22Rv1 (cell line): ENCODE data around the gene TLE3.

Experiments
- H3K27ac ChIP-seq: fragments of 450-650 bp; 2 replicates; pipeline ENCODE4 v1.5.1; 2017
- CTCF ChIP-seq: fragments of 450-650 bp; IDR thresholded peaks from 2 replicates; pipeline ENCODE4 v1.5.1; 2017; ENCODE audit warnings: mild to moderate bottlenecking
- ZFX ChIP-seq: fragments of 450-650 bp; IDR thresholded peaks from 2 replicates; pipeline ENCODE4 v1.6.1; 2017; ENCODE audit warnings: antibody characterized with exemption, borderline replicate concordance

The TLE3 gene

GRCh38 chr15:70132571-70132970, 34.9 kb upstream of the TLE3 start:
- H3K27ac ChIP-seq: no peak overlapping the region
- TF ChIP-seq ZFX: no peak
- TF ChIP-seq CTCF: no peak

GRCh38 chr15:70132139-70132538, 34.4 kb upstream of the TLE3 start:
- H3K27ac ChIP-seq: no peak overlapping the region
- TF ChIP-seq ZFX (no peak), CTCF (no peak)

- H3K27ac ChIP-seq: no peak overlapping the region
- no peak for TF ChIP-seq CTCF
- TF ChIP-seq ZFX: no peak
Observed at GRCh38 chr15:70128414-70129140, 30.9 kb upstream of the TLE3 start.

- TF ChIP-seq CTCF (no peak), ZFX (no peak)
- H3K27ac ChIP-seq: no peak overlapping the region
Observed at GRCh38 chr15:70127770-70128413, 30.2 kb upstream of the TLE3 start.

- no peak overlapping the region for H3K27ac ChIP-seq
- no peak for TF ChIP-seq CTCF
- no peak for TF ChIP-seq ZFX
Observed at GRCh38 chr15:70127288-70127746, 29.6 kb upstream of the TLE3 start.

GRCh38 chr15:70126362-70126761, 28.6 kb upstream of the TLE3 start:
- H3K27ac ChIP-seq: no peak overlapping the region

More at GRCh38 chr15:70126362-70126761, 28.6 kb upstream of the TLE3 start:
- no peak for TF ChIP-seq CTCF
- TF ChIP-seq ZFX: no peak
